DMS53 (cell line): ENCODE data around the gene EEFSEC.

ENCODE experiments used
- DNase-seq: peaks from one replicate; lab custom pipeline; 2025; lab: John Stamatoyannopoulos, UW

EEFSEC gene

DNA sequence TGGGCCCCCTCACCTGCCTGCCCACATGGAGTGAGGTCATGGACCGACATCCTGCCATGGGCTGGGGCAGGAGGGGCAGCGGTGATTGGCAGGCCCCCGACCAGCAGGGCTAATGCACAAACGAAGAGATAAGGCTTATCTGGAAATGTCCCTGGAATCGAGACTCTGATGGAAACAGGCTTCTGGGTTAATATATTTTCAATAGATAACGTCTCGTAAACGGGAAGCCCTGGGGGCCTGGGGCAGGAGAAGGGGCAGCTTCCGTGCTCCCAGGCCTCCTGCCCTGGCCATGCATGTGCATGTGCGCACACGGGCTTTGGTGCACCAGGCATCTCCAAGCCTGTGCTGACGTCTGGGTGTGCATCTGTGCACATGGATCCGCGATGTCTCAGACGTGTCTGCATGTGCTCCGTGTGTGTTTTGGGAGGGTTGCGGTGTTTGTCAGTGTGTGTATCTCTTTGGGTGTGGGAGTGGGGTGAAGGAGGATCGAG lies 258.3 kb downstream of the EEFSEC start:
- no peak for DNase-seq

DNA sequence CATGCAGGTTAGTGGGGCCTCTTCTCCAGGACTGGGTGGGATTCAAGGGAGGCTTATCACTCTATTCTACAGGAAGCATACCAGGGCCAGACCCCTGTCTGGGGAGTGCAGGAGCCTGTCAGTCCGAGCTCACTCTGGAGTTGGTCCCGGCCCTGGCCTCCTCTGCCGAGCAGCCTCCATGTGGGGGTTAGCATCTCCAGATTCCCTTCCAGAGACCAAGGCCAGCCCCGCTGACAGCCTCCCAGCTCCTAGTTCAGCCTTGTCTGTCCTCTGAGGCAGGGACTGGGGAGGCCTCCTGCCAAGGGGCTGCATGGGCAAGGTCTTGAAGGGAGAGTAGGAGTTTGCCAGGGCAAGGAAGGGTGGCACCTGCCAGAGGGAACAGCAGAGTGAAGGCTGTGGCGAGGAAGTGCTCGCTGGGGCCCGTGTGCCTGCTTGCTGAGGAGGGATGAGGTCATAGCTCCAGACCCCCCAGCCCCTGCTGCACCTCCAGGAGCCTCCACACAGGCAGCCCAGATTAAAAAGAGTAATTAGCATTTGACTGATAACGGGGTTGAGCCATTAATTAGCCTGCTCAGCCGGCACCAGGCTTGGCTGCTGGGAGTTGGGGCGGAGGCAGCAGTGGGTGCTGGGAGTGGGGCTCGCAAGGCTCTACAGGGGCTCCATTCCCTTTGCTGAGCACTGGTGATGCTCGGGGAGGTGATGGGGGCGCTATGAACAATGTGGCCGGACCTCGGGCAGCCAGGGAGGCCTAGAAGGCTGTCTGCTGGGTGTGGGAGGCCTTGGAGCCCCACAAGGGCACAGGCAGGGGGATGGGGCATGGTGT lies 259.1 kb downstream of the EEFSEC start:
- no peak for DNase-seq

DNA sequence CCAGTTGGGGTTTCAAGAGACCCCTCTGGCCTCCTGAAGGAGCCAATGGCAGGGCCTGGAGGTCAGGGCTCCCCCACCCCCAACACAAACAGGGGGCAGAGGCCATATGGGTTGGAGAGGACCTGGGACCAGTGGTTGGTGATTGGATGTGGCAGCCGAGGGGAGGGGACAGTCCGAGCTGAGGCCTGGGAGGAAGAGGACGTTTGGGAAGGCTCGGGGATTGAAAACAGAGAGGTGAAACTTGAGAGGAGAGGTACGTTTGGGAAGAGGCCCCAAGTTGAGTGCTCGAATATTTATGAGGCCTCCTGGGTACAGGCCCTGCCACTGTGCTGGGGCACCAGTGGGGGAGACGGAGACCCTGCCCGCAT lies 259.7 kb downstream of the EEFSEC start:
- no peak for DNase-seq

GRCh38 chr3:128413413-128414205 lies 260.3 kb downstream of the EEFSEC start:
- DNase-seq: no peak

DNA sequence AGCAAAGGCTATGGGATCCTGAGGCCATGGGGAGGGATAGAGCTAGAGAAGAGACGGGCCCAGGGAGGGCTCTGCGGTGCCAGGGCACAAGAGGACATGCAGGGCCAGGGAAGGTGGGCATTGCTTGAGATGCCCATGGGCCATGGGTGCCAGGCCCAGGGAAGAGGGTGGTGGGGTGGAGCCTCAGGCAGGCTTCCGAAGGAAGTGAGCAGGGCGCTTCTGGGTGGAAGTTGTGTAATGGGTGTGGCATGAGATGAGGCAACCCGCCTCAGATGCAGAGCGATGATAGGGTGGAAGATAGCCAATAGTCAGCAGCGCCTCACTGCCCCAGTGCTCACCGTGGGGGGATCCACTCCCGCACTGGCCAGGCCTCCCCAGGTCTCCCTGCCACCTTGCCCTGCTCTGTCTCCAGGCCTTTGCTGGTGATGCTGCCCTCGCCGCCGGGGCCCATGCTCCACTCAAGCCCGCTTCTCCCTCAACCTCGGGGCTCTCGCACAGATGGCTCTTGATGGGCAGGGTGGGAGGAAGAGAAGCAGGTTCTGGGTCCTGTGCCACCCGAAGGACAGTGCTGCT lies 262.0 kb downstream of the EEFSEC start:
- DNase-seq: no peak

DNA sequence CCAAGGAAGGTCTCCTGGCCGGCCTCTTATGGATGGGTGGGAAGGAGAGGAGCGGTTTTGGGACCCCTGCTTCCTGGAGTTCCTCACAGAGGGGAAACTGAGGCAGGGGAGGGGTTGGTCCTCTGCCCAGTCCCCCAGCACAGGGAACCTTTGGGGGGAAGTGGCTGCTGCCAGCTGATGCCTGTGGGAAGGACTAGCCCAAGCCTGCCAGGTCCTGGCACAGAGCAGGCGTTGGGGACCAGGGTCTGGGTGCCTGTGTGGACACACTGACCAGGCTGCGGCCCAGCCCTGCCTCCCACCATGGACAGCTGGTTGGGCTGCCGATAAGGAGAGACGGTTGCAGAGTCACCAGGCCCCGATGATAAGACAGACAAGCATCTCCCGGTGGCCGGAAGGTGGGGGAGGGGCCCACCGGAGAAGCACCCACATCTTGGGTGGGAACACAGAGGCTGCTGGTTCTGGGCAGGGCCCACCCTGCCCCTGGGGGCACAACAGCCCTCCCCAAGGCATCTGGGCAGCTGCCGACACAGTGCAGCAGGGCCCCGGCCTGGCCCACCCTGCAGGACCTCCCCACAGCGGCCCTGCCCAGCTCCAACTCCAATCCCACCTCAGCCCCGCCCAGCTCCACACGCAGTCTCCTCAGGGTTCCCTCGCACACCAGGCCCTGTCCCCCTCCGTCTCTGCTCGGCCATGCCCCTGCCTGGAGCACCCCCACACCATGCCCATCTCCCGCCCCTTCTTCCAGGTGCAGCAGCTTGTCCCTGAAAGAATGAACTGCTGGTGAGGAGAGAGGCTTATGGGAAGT lies 262.7 kb downstream of the EEFSEC start:
- no peak for DNase-seq

DNA sequence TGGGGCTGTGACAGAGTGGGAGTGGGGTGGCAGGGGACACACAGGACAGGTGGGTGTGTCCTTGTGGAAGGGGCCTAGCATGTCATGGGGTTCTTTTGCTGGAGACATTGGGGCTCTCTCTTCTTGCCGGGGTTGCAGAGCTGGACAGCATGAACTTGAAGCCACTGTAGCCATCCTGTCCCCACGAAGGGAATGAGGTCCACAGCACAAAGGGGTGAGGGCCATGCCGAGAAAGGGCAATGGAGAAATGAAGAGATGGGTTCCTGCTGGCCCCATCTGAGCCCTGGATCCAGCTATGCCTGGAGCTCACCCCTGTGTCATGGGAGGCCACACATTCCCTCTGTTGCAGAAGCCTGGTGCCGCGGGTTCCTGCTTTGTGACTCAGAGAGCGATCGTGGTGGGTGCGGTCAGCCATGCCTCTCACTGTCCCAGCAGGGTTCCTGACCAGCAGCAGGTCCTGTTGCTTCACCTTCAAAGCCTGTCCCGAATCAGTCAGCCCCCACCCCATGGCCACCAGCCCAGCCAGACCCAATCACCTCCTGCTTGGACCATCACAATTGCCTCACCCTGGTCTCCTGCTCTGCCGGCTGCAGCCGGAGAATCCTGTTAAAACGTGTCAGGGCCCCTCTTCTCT lies 263.4 kb downstream of the EEFSEC start:
- DNase-seq: no peak

DNA sequence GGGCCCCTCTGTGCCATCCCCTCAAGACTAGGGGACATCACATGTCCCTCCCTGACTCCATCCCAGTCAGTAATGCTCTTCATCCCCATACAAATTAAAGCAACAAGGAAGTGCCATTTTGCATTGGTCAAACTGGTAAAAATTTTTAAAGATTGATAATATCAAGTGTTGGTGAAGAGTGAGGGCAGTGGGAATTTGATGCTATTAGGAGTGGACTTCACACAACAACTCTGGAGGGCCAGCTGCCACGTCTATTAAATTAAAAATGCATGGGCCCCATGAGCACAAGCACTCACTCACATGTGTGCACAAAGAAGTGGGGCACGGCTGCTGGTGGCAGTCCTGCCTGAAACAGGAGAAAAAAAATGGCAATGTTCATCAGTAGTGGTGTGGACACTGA lies 265.6 kb downstream of the EEFSEC start:
- no peak for DNase-seq

DNA sequence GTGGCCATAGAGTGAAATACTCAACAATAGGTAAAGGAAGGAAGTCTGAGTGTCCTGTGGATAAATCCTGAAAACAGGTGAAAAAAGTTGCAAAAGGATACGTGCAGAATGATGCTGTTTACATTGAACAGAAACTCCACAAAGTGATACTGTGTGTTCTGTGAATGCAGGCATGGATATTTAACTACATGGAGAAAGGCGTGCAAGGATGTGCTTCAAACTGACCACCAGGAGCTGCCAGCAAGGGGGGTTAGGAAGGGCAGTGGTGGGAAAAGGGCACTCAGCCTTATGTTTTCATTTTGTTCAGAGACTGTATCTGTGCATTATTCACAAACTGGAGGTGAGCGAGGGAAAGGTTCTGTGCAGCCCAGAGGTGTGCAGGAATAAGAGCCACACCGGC lies 266.0 kb downstream of the EEFSEC start:
- no peak for DNase-seq

- DNase-seq: no peak
These were observed 267.0 kb downstream of the EEFSEC start for GRCh38 chr3:128420289-128420688.

DNA sequence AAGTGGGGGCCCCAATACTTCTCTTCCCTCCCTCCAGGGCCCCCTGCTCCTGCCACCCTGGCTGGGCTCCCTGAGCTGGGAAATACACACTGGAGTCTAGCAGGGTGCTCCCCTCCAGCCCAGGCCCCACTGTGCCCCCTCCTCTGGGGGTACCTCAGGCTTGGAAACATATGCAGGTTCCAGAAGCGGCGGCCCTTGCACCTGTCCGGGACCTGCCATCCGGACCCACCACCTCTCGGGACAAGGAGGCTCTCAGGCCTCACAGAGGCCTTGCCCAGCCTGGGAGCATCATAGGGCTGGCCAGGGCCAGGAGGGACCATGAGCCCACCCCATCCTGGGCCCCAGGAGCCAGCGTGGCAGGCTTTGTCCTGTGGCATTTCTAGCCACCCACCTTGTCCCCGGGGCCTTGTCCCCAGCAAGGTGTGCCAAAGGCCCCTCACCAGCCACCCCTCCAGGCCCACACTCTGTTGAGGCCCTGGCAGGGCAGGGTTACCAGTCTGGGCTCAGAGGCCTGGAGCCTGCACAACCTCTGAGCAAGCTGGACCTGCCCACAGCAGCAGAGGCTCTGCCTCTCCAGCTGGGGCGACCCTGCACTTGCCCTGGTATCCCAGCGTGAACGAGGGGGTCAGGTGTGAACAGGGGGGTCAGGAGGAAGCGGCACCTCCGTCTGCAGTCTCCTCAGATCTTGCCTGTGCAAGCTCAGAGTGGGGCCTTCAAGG lies 267.6 kb downstream of the EEFSEC start:
- DNase-seq: no peak

DNA sequence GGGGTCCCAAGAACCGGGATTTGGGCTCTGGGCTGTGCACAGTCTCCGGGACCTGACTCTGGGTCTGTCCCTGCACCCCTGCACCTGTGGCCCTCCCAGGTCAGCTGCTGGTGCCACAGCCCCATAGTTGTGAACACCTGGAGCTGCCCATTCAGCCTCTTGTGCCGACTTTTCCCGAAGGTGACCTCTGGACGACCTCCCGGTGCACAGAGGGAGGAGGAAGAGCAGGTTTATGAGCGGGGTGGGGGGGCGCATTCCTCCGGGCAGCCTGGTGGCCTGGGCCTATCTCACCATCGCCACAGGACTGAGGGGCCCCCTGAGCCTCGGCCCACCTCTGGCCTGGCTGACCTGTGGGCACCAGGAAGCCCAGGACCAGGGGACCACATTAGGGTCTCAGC lies 268.2 kb downstream of the EEFSEC start:
- DNase-seq: no peak

- no peak for DNase-seq
These were observed 268.7 kb downstream of the EEFSEC start for GRCh38 chr3:128421966-128422365.

DNA sequence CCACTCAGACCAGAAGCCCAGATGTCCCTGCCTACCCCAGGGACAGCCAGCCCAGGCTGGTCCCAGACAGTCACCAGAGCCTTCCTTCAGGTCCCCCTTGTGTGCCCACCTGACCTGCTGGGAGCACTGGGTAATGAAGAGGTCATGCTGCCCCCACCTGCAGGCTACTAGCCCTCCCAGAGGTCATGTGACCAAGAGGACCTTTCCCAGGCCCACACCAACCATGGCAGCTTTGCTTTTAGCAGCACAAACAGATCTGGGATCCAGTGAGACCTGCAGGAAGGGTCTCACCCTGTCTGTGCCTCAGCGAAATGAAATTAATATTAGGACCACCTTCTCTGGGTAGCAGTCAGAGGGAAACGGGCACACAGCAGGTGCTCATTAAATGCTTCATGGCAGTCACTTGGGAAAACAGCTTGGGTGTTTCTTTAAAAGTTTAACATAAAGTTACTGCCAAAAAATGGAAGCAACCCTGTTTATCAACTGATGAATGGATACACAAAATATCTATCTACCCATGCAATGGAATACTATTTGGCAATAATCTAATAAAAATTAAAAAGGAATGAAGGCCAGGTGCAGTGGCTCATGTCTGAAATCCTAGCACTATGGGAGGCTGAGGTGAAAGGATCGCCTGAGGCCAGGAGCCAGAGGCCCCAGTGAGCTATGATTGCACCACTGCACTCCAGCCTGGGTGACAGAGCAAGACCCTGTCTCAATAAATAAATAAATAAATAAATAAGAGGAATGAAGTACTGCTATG lies 269.7 kb downstream of the EEFSEC start:
- DNase-seq: no peak

- no peak for DNase-seq
These were observed 270.4 kb downstream of the EEFSEC start for GRCh38 chr3:128423525-128424147.

GRCh38 chr3:128424508-128425069 lies 271.3 kb downstream of the EEFSEC start:
- DNase-seq: no peak

DNA sequence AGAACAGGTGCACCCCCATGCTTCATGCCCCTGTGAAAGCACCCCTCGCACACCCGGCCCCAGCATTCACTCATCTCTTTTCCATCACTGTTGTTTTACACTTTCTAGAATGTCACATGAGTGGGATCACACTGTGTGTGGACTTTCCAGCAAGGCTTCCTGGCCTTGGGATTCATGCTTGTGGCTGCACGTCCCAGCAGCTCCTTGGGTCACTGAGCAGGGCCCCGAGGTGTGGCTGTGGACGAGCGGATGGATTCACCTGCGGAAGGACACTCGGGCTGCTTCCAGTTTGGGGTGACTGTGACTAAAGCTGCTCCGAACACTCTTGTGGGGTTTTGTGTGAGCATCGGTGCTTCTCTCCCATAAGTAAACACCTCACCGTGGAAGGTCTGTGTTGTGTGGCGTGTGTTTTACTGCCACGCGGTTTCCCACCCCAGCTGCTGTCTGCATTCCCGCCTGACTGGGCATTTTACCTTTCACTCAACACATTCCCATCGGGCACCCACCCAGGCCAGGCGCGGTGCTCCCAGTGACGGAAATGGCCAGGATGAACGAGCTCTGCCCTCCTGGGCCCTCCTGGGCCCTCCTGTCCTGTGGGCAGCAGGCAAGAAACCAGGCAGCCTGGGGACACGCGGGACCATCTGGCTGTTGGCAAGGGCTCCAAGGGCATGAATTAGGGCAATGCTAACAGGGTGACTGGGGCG lies 272.0 kb downstream of the EEFSEC start:
- DNase-seq: no peak

DNA sequence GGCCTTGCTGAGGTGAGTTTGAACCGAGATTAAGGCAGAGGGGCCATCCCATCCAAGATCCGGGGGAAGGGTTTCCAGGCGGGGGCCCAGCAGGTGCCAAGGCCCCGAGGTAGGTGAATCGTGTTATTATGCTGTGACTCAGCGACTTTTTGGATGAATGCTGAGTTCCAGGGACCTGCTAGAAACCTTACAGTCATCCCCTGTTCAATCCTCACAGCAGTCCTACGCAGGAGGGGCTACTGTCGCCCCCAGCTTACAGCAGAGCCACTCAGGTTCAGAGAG lies 272.5 kb downstream of the EEFSEC start:
- no peak for DNase-seq
